AG04449 (cell line): ENCODE results near the gene SMIM15.

ENCODE experiments used
- CTCF ChIA-PET: fragments of 350-600 bp; formaldehyde crosslinking; extraction: SDS; loops from one replicate; lab custom pipeline; 2021; ENCODE audit warnings: antibody characterized with exemption; lab: Yijun Ruan, JAX
- POLR2A ChIA-PET: fragments of 400-600, 350-600 bp; formaldehyde crosslinking; extraction: SDS; loops from one replicate; lab custom pipeline; 2020; ENCODE audit warnings: antibody characterized with exemption, inconsistent platforms; lab: Yijun Ruan, JAX
- DNase-seq: peaks from one replicate; pipeline ENCODE4 v3.0.0-alpha.2; 2010; ENCODE audit warnings: low read depth, low spot score
- H3K4me3 ChIP-seq: 2 replicates; pipeline ENCODE4 v1.5.1; 2011; ENCODE audit warnings: low read depth, mild to moderate bottlenecking, control low read depth, low read length
- TF ChIP-seq, protein P1 (sequence below): IDR thresholded peaks from one replicate; pipeline ENCODE4 v1.5.1; 2011; ENCODE audit warnings: mild to moderate bottlenecking, moderate library complexity, low read length, control low read depth, inconsistent platforms; ENCODE audit not compliant: insufficient read depth; ENCODE audit errors: missing control alignments

The SMIM15 gene

DNA sequence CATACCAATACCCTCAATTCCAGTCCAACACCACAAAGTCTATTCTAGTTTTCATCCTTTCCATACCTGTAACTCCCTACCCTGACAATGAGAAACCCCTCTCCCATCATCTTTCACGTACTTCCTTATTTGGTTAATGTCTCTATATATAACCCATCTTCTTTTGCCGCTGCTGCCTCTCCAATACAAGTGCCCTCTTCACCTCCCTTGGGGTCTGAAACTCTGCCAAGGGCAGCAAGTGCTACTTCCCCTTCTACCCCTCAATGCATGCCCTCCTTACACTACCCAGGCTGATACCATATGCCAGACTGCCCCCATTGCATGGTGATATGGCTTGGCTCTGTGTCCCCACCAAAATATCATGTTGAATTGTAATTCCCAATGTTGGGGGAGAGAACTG, 24.4 kb upstream of the SMIM15 start:
- CTCF ChIA-PET, result no interaction called here
- no peak for DNase-seq
- POLR2A ChIA-PET, result no interaction called here
- TF ChIP-seq, protein P1, sequence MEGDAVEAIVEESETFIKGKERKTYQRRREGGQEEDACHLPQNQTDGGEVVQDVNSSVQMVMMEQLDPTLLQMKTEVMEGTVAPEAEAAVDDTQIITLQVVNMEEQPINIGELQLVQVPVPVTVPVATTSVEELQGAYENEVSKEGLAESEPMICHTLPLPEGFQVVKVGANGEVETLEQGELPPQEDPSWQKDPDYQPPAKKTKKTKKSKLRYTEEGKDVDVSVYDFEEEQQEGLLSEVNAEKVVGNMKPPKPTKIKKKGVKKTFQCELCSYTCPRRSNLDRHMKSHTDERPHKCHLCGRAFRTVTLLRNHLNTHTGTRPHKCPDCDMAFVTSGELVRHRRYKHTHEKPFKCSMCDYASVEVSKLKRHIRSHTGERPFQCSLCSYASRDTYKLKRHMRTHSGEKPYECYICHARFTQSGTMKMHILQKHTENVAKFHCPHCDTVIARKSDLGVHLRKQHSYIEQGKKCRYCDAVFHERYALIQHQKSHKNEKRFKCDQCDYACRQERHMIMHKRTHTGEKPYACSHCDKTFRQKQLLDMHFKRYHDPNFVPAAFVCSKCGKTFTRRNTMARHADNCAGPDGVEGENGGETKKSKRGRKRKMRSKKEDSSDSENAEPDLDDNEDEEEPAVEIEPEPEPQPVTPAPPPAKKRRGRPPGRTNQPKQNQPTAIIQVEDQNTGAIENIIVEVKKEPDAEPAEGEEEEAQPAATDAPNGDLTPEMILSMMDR, result no peak
- no peak overlapping the region for H3K4me3 ChIP-seq

DNA sequence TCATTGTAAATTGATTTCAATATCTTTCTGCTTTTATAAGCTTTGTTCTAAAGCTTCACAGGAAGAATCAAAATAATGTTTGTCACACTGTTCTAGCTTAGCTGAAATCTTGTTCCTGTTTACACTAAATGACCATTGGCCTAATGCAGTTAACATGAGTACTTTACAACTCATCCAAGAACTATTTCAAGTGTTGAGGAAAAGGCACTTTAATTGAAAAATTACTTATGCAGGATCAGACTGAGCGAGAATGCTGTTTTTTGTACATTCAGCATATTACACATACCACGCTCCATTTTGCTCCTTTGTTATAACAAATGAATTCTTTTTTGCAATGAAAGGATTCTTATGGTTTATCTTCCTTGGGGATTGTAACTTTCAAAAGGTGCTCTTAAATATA, 22.4 kb upstream of the SMIM15 start:
- ChIA-PET CTCF (no interaction called here), POLR2A (no interaction called here)
- H3K4me3 ChIP-seq, result no peak overlapping the region
- DNase-seq, result no peak
- TF ChIP-seq, protein P1, result no peak

DNA sequence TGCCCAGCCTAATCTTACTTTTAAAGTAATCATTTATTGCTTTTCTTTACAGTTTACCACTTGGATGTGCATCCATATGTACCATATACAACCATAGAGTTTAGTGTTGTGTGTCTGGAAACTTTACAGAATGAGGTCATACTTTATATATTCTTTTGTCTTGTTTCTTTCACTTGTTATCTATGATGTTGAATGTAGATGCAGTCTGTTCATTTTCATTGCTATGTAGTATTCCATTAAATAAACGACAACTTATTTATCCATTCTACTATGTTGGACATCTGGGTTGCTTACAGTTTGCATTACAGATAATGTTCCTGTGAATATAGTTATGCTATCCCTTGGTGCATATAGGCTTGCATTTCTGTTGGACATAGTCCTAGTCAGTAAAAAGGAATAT, 21.3 kb upstream of the SMIM15 start:
- ChIA-PET POLR2A (no interaction called here), CTCF (no interaction called here)
- TF ChIP-seq, protein P1, result no peak
- H3K4me3 ChIP-seq, result no peak overlapping the region
- DNase-seq, result no peak

DNA sequence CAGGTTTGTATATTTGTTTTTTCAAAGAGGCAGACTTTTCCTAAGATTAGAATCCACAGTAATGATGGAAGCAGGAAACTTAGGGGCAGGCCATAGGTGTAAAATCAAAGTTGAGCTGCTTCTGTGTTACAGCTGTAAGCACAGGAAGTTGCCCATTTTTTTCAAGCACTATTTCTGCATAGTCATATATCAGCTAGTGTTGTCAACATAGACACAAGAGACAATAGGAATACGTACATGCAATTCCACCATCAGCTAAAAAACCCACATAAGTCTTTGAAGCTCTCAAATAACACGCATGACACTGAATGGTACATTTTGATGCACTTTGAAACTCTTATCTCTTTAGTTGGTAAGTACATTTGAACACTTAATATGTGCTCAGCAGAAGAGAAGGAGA, 20.2 kb upstream of the SMIM15 start:
- ChIA-PET POLR2A (no interaction called here), CTCF (no interaction called here)
- DNase-seq, result no peak
- no peak overlapping the region for H3K4me3 ChIP-seq
- TF ChIP-seq, protein P1, result no peak

DNA sequence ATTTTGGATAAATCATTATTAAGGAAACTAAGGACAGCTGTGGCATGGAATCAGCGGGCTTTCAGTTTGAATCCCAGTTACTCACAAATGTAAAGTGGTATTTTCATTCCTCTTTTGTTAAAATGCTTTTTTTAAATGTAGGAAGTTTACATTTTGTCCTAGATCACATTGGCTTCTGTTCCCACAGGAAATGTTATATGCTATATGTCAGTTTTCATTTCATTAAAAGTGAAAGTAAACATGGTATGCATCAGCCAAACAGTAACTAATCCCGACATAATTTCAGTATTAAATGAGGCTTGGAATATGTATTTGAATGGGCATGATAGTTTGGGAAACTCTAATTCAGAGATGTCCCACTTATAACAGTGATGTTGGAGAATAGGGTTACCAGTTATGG, 18.6 kb upstream of the SMIM15 start:
- TF ChIP-seq, protein P1, result no peak
- POLR2A ChIA-PET, result no interaction called here
- no peak for DNase-seq
- peak overlapping the region; percentile 10 for H3K4me3 ChIP-seq
- CTCF ChIA-PET, result interaction anchor here (1.0 kb wide), 1 partner anchor 149 kb away, joined by 4 read pairs; no protein-coding TSS in a partner anchor

DNA sequence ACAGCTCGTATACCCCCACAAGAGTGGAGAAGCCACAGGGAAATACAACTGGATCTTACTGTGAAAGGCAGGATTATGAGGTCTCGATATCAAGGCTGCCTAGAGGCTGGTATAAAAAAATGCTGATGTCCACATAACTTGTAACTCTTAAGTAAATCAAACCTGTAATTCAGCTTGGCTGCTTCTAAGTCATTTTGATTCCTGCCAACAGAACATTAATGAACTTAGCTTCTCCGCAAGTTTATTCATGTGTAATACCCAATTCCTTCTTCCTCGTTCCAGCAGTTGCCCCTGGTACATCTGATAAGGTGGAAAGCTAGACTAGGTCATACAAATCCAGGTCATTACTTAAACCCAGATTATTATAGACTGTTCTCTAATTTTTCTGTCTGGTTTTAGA, 16.4 kb upstream of the SMIM15 start:
- no peak for DNase-seq
- POLR2A ChIA-PET, result no interaction called here
- H3K4me3 ChIP-seq, result no peak overlapping the region
- CTCF ChIA-PET, result no interaction called here
- TF ChIP-seq, protein P1, result no peak
